ENCODE measurements around the gene RHOH.

Gene RHOH

GRCh38 chr4:40209401-40209800, 12.6 kb downstream of the RHOH start:
- DNase-seq, result no peak

- no peak for DNase-seq
Measured at GRCh38 chr4:40210776-40211175, 13.9 kb downstream of the RHOH start.

GRCh38 chr4:40211224-40212185, 14.7 kb downstream of the RHOH start:
- DNase-seq, result no peak

- DNase-seq, result no peak
Measured at GRCh38 chr4:40212674-40213527, 16.1 kb downstream of the RHOH start.

- DNase-seq, result peak in 1 of 2 donors; percentile 42
Measured at GRCh38 chr4:40214038-40214437, 17.2 kb downstream of the RHOH start.

DNA sequence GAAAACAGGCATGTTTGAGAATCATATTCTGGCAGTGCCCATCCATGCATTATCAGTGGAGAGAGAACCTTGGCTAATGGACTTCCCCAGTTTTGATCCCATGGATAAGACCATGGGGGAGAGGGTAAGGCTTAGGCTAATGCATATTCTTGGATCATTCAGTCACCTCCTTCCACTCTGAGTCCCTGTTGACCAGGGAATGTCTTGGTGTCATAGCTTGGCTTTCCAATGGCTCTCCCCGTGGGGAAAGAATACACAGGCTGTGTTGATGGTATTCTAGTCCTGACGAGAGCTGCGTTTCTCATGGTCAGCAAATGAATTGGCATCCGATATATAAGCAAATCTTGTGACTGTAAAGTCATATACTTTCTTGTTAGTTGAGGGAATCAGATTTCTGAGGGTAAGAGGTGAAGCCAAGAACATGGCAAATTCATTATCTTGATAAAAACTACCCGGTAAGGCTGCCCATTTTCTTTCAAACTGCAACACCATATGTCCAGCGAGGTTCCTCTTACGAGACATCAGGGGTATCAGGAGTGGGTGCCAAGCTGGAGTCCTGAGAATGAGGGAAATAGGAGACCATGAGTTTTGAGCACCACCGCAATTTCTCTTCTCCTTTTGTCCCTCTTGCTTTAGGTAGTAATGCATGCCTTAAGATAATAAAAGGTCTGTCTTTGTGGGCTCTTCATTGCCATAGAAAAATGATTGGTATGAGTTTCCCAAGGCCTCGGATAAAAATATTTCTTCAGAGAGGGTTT, 18.0 kb downstream of the RHOH start:
- no peak for DNase-seq

DNA sequence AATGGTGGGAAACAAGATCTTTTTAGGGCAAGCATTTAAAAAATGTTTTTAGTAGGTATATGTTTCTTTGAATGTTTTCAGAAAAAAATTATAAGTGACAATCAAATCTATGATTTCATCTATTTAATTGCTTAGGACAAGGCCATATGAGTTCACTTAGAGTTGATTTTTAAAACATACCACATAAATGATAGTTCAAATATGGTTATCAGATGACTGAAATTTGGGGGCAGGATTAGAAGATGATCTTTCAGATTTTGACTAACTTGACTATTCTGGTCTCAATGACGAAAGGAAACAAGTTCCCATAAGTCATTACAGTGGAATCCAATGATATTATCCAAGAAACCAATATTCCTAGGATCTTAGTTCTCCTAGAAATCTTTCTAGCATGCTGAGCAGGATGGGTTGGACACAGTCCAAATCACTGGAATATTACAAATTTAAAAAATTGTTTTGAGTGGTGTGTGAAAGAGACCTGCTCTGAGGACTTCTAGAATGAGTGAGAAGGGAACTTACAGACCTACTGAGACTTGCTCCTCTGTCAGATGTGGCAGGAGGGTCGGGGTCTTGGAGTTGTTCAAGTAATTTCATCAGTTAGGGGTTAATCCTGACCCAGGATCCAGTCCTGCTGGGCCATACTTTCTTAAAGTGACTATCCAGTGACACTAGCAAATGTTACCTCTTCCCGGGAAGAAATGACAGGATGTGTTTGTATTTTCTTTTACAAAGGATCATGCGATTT, 20.0 kb downstream of the RHOH start:
- DNase-seq, result no peak

- no peak for DNase-seq
Measured at GRCh38 chr4:40221744-40222143, 24.9 kb downstream of the RHOH start.

- no peak for DNase-seq
Measured at GRCh38 chr4:40223343-40223742, 26.5 kb downstream of the RHOH start.

- no peak for DNase-seq
Measured at GRCh38 chr4:40224432-40224831, 27.6 kb downstream of the RHOH start.

DNA sequence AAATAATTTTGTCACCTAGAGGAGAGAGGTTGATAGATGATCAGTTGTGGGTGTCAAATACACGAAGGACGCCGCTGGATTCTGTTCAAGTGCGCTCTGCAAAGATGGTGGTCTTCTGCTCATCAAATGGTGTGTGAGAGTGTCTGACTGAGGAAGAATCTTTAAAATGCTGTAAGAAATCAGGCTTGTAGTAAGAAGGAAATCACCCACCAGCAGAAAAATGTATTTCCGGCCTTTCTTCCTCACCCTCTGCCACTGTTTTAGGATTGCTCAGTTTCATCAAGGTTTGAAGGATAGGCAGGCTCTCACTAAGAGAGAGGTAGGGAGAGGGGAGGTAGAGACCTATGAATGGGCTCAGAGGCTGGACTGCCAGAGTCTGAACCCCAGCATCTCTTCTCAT, 28.7 kb downstream of the RHOH start:
- DNase-seq, result no peak

DNA sequence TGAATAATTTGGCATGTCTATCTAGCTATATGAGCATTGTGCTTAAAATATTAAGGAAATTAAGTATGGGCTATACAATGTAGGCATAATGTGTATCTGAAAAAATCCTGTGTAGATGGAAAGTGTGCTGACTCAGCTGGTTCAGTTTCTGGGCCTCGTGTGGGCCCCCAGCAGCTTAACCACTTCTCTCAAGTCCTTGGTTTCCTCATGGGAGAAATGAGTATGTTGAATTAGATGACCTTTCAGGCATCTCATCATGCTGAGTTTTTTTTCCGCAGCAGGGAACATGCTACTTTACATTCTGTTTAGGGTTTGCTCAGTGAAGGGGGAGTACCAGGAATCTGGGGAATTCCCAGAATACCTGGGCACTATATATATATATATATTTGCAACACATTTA, 30.5 kb downstream of the RHOH start:
- DNase-seq, result peak; percentile 68 to 70

DNA sequence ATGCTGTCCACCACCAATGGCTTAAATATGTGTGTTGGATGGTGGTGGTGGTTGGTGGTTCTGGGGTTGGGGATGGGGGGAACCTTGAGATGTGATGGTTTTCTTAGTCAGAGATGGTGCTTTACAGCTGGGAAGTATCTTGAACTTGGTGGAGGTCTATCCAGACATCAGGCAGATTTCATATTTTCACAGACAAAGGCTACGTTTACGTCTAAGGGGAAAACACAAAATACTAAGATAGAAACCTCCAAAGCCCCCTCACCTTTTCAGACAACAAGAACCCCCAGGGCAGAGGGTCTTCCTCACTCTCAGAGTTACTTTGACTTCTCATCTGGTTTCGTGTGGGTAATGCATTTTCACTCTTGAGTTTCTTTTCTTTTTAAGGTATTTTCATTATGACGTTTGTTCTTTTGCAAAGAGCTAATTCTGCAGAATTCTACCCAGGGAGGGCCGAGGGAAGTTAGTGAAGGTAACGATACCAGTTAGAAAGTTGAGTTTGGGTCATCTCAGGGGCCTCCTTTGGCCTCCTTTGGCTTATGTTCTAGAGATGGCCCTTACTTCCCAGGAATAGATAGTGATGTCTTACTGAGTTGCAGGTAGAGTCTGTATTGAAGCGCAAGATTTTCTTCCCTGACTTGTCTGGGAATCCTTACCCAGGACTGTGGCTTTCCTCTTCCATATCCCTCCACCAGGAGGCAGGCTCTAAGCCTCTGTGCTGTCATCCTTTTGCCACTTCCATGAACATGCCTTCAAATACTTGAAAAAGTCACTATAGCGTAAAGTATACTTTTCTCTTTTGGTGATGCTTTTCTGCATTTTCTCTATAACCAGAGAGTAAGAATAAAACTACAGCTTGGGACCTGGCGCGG, 31.9 kb downstream of the RHOH start:
- DNase-seq, result no peak

- no peak for DNase-seq
Measured at GRCh38 chr4:40231316-40231863, 34.6 kb downstream of the RHOH start.

DNA sequence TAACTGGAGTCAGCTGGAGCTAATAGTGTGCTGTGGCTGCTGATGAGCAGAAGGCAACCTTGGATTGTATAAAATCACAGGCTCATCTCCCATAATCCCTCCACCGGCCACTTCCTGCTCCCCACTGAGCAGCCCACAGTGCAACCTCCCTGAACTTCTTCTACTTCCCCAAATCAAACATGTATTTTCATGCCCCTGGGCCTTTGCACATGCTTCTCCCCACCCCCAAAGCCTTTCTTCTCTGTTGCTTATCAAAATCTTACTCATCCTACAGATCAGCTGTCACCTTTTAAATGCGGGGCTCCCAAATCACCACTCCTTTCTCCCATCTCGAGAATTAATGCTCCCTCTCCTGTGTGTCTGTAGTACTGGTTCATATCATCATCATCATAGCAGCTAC, 35.8 kb downstream of the RHOH start:
- DNase-seq, result no peak

DNA sequence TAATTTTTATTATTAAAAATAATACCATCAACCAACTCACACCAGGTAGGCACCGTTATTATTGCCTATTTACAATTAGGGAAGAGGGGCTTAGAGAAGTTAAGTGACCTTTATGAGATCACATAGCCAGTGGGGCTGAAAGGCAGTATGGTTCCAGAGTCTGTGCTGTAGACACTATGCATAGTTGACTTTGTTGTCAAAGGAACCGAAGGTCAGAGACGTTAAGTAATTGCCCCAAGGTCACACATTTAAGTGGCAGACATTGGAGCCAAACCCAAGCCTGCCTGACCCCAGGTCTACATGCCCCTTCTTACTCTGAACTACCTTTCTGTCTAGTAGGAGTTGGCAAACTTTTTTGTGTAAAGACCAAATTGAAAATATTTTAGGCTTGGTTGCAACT, 36.4 kb downstream of the RHOH start:
- no peak for DNase-seq

DNA sequence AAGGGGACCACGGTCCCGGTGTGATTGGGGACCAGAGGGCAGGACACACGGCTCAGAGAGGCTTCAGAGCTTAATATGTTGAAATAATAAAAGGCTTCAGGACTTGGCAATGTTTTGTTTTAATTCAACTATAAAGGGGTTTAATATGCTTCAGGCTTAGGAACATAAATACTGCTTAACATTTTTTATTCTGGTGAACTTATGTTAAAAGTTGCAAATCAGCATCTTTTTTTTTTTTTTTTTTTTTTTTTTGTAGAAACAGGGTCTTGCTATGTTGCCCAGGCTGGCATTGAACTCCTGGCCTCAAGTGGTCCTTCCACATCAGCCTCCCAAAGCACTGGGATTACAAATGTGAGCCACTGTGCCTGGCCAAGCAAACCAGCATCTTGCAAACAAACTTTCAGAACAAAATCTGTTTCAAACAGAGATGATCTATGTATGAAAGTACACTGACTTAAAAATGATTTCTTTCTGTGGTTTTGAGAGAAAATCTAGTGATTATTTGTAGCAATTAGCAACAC, 37.7 kb downstream of the RHOH start:
- DNase-seq, result no peak

GRCh38 chr4:40238008-40238699, 41.3 kb downstream of the RHOH start:
- DNase-seq, result no peak

DNA sequence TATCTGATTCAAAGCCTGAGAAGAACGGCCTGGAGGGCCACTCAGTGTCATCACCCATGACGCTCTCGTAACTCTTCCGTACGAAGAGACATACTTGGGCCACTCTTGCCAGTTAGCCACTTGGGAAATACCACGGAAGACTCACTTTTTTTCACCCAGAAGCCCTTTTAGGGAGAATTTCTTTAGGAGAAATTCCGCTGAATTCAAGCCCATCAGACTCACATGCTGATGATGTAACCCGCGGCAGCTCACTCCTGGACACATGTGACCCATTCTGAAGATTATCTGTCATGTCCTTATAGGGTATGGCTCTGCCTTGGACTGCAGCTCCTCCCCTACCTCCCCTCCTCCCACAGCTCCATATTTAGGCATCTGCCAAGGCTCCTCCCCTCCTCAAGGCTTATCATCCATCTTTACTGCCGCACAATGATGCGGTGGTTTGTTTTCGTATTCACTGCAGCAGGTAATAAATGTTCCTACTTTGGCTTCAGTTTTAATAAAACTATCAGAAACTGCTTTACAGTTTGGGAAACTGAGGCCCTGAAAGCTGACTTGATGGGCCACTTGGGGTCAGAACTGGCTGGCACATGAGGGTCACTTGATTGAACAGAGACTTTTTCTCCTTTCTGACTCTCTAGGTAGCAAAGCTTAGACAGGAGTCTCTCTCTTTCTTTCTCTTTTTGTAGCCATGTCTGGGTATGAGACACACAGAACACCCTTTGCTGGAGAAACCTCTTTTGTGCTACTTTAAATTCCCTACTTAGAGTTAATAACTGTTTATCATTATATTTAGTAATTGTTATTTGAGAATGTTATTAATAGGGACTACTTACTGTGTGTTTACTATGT, 42.1 kb downstream of the RHOH start:
- DNase-seq, result peak; percentile 78 to 79

All from activated CD4-positive, alpha-beta T cell treated with anti-CD3 and anti-CD28 coated beads for 4 hours (primary cell).